ENCODE measurements around the gene OR5T2.

DNA sequence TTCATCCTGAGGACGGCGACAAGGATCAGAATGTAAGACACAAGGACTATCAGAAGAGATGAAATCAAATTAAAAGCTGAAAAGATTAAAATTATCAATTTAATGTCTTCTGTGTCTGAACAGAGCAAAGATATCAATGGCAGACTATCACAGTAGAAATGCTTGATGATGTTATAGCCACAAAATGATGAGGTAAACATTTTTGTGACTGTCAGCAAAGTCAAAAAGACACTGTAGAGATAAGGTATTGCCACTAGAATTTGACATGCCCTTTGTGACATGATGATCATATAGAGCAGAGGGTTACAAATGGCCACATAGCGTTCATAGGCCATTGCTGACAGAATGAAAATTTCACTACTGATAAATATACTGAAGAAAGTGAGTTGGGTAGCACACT is 45.5 kb downstream of the OR5T2 start:
- TF ChIP-seq, protein P1, sequence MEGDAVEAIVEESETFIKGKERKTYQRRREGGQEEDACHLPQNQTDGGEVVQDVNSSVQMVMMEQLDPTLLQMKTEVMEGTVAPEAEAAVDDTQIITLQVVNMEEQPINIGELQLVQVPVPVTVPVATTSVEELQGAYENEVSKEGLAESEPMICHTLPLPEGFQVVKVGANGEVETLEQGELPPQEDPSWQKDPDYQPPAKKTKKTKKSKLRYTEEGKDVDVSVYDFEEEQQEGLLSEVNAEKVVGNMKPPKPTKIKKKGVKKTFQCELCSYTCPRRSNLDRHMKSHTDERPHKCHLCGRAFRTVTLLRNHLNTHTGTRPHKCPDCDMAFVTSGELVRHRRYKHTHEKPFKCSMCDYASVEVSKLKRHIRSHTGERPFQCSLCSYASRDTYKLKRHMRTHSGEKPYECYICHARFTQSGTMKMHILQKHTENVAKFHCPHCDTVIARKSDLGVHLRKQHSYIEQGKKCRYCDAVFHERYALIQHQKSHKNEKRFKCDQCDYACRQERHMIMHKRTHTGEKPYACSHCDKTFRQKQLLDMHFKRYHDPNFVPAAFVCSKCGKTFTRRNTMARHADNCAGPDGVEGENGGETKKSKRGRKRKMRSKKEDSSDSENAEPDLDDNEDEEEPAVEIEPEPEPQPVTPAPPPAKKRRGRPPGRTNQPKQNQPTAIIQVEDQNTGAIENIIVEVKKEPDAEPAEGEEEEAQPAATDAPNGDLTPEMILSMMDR (IDR thresholded peaks at IDR 0.05; ENCODE audit: insufficient read depth, low read depth, low read length) = no peak
- TF ChIP-seq EZH2 (IDR thresholded peaks at IDR 0.05; ENCODE audit: insufficient read depth, low read length) = no peak

Measured in astrocyte (in vitro differentiated cells and primary cell).